22Rv1 (cell line): ENCODE measurements around the gene CFAP47.

Source experiments
- H3K27ac ChIP-seq: fragments of 450-650 bp; 2 replicates; pipeline ENCODE4 v1.5.1; 2017
- CTCF ChIP-seq: fragments of 450-650 bp; IDR thresholded peaks from 2 replicates; pipeline ENCODE4 v1.5.1; 2017; ENCODE audit warnings: mild to moderate bottlenecking
- ZFX ChIP-seq: fragments of 450-650 bp; IDR thresholded peaks from 2 replicates; pipeline ENCODE4 v1.6.1; 2017; ENCODE audit warnings: antibody characterized with exemption, borderline replicate concordance

The CFAP47 gene

GRCh38 chrX:36348509-36348908 is 429.0 kb downstream of the CFAP47 start:
- H3K27ac ChIP-seq = no peak overlapping the region
- TF ChIP-seq CTCF (no peak), ZFX (no peak)

- H3K27ac ChIP-seq = no peak overlapping the region
- TF ChIP-seq CTCF (no peak), ZFX (no peak)
These were observed 438.3 kb downstream of the CFAP47 start for GRCh38 chrX:36357855-36358254.

GRCh38 chrX:36364262-36364661 is 444.7 kb downstream of the CFAP47 start:
- H3K27ac ChIP-seq = no peak overlapping the region
- TF ChIP-seq CTCF (no peak), ZFX (no peak)

GRCh38 chrX:36383495-36383894 is 464.0 kb downstream of the CFAP47 start:
- TF ChIP-seq CTCF (no peak), ZFX (no peak)
- H3K27ac ChIP-seq = no peak overlapping the region

GRCh38 chrX:36388901-36389300 is 469.4 kb downstream of the CFAP47 start:
- no peak overlapping the region for H3K27ac ChIP-seq
- TF ChIP-seq ZFX (no peak), CTCF (no peak)

GRCh38 chrX:36401774-36402173 is 482.2 kb downstream of the CFAP47 start:
- no peak overlapping the region for H3K27ac ChIP-seq
- TF ChIP-seq CTCF = no peak
- TF ChIP-seq ZFX = no peak

- no peak overlapping the region for H3K27ac ChIP-seq
- TF ChIP-seq CTCF = no peak
- TF ChIP-seq ZFX = no peak
These were observed 488.3 kb downstream of the CFAP47 start for GRCh38 chrX:36407836-36408235.
